CD1c-positive myeloid dendritic cell (primary cell): ENCODE results near the gene PRF1.

Experiments
- DNase-seq: peaks from one replicate; pipeline ENCODE4 v3.0.0-alpha.2; 2016; ENCODE audit errors: extremely low spot score

Gene PRF1

DNA sequence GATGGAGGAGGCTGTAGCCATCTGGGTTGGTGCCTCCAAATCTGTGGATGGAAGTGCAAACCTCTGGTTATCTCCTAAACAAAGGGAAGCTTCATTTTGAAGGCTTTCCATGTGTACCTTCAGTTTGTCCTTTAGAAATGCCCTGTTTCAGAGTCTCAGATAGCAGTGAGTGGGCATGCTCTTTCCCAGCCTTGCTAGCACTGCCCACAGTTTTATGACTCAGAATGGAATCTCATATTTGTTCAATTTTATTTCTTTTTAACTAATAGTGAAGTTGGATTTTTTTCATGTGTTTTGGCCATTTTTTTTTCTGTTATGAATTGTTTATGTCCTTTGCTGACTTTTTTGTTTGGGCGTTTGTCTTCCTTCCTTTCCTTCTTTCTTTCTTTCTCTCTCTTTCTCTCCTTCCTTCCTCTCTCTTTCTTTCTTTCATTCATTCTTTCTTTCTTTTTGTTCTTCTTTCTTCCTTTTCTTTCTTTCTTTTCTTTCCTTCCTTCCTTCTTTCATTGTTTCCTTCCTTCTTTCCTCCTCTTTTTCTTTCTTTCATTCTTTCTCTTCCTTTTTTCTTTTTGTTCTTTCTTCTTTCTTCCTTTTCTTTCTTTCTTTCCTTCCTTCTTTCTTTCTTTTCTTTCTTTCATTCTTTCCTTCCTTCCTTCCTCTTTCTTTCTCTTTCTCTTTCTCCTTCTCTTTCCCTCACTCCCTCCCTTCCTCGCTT is 25.6 kb downstream of the PRF1 start:
- DNase-seq = peak; percentile 59

- peak; percentile 85 for DNase-seq
These were observed 26.4 kb downstream of the PRF1 start for GRCh38 chr10:70575874-70576802.

DNA sequence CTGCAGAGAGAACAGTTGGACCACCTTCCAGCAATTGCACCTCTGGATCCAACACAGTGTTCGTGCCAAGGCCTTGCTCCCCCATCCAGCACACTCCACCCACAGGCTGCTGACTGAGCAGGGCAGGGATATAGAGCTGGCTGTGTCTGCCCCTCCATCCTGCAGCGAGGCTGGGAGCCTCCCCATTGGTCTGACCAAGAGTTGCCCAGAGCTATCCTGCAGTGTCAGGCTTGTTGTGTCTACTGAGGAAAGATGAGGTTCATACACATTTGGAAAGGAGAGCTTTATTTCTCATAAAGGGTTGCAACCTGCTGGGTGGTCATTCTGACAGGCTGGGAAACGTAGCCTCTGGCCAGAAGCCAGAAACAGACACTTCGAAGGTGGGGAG is 27.1 kb downstream of the PRF1 start:
- DNase-seq = no peak

- no peak for DNase-seq
These were observed 28.7 kb downstream of the PRF1 start for GRCh38 chr10:70573599-70574506.

- DNase-seq = no peak
These were observed 30.7 kb downstream of the PRF1 start for GRCh38 chr10:70571636-70572439.

DNA sequence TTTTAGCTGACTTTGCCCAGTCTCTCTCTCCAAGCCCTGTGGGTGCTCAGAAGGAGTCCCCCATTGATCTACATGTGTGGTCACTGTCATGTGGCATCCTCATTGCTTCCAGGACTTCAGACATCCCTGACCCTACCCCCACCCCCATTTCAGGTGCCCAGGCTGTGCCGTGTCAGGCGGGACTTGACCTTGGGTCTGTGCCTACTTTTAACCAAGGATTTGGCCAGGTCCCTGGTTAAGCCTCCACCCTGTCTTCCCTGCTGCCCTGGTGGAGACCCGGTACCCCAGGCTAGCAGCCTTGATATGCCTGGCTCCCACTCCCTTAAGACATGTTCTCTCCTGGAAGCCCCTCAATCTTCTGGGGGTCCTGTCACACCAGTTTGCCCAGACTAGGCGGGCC is 31.3 kb downstream of the PRF1 start:
- DNase-seq = no peak

- no peak for DNase-seq
These were observed 33.6 kb downstream of the PRF1 start for GRCh38 chr10:70568781-70569495.

- DNase-seq = no peak
These were observed 34.4 kb downstream of the PRF1 start for GRCh38 chr10:70568113-70568512.

- no peak for DNase-seq
These were observed 34.9 kb downstream of the PRF1 start for GRCh38 chr10:70567603-70568002.

GRCh38 chr10:70566515-70567290 is 35.8 kb downstream of the PRF1 start:
- no peak for DNase-seq

DNA sequence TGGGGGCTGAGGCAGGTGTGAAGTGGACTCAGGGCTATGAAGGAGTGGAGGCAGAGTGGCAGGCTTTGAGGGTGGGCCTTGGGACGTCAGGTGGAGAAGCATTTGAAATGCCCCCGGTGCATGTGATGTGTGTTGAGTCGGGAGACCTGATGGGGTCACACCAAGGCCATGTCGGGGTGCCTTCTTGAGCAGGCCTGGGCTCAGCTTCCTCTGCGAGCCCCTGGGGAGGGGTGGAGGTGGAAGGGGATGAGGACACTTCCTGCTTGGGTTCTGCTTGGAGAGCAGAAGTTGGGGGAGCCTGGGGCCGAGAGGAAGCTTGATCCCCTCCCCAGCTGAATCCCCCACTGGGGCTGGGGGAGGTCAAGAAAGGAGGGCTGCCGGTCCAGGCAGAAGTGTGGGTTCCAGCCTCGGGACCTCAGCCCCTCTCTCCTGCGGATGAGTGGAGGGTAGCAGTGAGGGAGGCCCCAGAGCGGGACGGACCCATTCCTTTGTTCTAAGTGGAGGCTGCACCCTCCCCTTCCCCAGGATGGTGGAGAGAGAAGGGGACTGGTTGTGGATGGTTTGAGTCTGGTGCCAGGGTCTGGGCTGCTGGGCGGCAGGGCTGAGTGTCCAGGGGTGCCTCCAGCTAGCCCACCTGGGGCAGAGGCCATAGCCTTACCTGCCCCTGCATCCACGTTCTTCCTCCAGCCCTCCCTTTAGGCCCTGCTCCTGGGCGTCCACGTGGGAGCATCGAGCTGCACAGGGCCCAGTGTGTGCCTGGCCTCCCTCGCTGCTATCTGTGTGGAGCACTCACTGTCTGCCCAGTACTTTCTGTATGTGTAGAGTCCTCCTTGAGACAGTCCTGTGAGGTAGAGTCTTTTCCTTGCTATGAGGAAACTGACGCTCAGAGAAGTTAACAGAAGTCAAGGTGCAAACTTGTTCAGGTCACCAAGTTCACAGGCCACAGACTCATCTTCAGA is 36.7 kb downstream of the PRF1 start:
- DNase-seq = peak; percentile 26

DNA sequence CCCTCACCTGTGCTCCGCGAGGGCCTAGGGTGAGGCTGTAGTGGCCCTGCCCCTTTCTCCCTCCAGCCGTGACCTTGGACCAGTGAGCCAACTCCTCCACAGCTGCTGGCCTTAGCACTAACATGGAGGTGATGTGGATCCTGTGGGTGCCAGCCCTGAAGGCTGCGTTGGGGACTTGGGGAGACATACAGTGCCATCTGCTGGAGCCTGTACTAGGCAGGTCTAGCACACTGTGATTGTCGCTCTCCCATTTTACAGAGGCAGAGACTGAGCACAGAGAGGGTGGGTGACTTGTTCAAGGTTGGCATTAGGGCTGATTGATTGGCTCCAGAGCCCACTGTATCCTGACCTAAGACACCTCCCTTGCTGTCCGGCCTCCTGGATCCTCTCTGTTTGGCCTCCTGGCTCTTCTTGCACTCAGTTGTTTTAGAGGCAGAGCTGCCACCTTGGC is 37.6 kb downstream of the PRF1 start:
- no peak for DNase-seq

- DNase-seq = no peak
These were observed 38.3 kb downstream of the PRF1 start for GRCh38 chr10:70564113-70564725.

- DNase-seq = no peak
These were observed 39.3 kb downstream of the PRF1 start for GRCh38 chr10:70563230-70563629.

GRCh38 chr10:70562036-70562755 is 40.3 kb downstream of the PRF1 start:
- DNase-seq = no peak

- no peak for DNase-seq
These were observed 41.0 kb downstream of the PRF1 start for GRCh38 chr10:70561558-70561957.

DNA sequence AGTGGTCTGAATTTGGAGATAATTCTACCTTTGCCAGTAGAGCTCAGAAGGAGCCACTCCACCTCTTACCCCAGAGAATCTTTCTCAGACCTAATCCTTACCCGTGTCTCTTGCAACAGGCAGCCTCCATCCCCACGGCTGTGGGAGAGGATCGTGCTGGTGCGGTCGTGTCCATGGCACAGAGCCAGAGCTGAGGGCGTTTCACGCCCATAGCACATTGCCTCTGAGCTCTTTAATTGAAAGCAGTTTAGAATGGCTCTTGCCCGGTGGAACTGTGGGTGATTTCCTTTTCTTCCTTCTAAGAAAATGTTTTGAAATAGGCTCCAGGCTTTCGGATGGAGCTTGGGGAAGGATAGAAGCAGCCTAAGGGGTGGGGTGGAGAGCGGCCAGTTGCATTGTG is 41.5 kb downstream of the PRF1 start:
- DNase-seq = peak; percentile 89
